Type B pancreatic cell (in vitro differentiated cells): ENCODE results near the gene CTRB2. TPM values are rescaled to one million over a fixed set of nuclear protein-coding genes. Genes with fewer than 3 reads are reported as not detected.

ENCODE experiments used
- DNase-seq: peaks from one replicate; pipeline ENCODE4 v3.0.0; 2021; ENCODE audit warnings: mixed read lengths; ENCODE audit not compliant: unreplicated experiment; ENCODE audit errors: extremely low spot score
- H3K27ac Mint-ChIP-seq: 2 replicates; pipeline ENCODE4 v1.8.0; 2021; ENCODE audit warnings: mild to moderate bottlenecking, mixed read lengths
- H3K27me3 Mint-ChIP-seq: 2 replicates; pipeline ENCODE4 v1.8.0; 2021; ENCODE audit warnings: mixed read lengths
- H3K36me3 Mint-ChIP-seq: 2 replicates; pipeline ENCODE4 v1.8.0; 2021; ENCODE audit warnings: mixed read lengths
- H3K4me1 Mint-ChIP-seq: one replicate; pipeline ENCODE4 v1.8.0; 2021; ENCODE audit warnings: mixed read lengths; ENCODE audit not compliant: unreplicated experiment
- H3K4me3 Mint-ChIP-seq: 2 replicates; pipeline ENCODE4 v1.8.0; 2021; ENCODE audit warnings: mild to moderate bottlenecking, mixed read lengths
- H3K9me3 Mint-ChIP-seq: 2 replicates; pipeline ENCODE4 v1.8.0; 2021; ENCODE audit warnings: mixed read lengths
- CTCF ChIP-seq: fragments of 200-600 bp; sonication (generic); conservative IDR thresholded peaks from 2 replicates; pipeline ENCODE4 v1.5.0; 2021; ENCODE audit warnings: antibody characterized with exemption, mild to moderate bottlenecking
- total RNA-seq: library from RNA; stranded (reverse); gene quantifications from 2 replicates; pipeline ENCODE4 v1.2.1, GENCODE V29; 2021; ENCODE audit warnings: low replicate concordance

The CTRB2 gene
- total RNA-seq, 1 donor from 2014 or later = not detected

GRCh38 chr16:75238853-75239541 lies 32.0 kb upstream of the CTRB2 start:
- peaks cover 21% of the 10 kb centered on the region for H3K4me1 Mint-ChIP-seq
- TF ChIP-seq CTCF = peak; percentile 28
- no peaks in the 10 kb centered on the region for H3K9me3 Mint-ChIP-seq
- DNase-seq = no peak
- H3K27me3 Mint-ChIP-seq = no peaks in the 10 kb centered on the region
- H3K36me3 Mint-ChIP-seq = peaks cover 11% of the 10 kb centered on the region
- no peak overlapping the region for H3K4me3 Mint-ChIP-seq
- H3K27ac Mint-ChIP-seq = no peak overlapping the region

GRCh38 chr16:75238132-75238852 lies 31.3 kb upstream of the CTRB2 start:
- Mint-ChIP-seq H3K36me3 (peaks cover 12% of the 10 kb centered on the region), H3K27ac (no peak overlapping the region), H3K27me3 (no peaks in the 10 kb centered on the region), H3K9me3 (no peaks in the 10 kb centered on the region), H3K4me1 (peaks cover 19% of the 10 kb centered on the region), H3K4me3 (no peak overlapping the region)
- no peak for DNase-seq
- no peak for TF ChIP-seq CTCF

- Mint-ChIP-seq H3K27ac (no peak overlapping the region), H3K9me3 (no peaks in the 10 kb centered on the region), H3K27me3 (no peaks in the 10 kb centered on the region), H3K4me1 (peaks cover 15% of the 10 kb centered on the region), H3K4me3 (no peak overlapping the region), H3K36me3 (peaks cover 12% of the 10 kb centered on the region)
- TF ChIP-seq CTCF = no peak
- no peak for DNase-seq
These were observed 30.6 kb upstream of the CTRB2 start for GRCh38 chr16:75237398-75238131.

GRCh38 chr16:75236736-75237397 lies 29.9 kb upstream of the CTRB2 start:
- no peak for TF ChIP-seq CTCF
- Mint-ChIP-seq H3K27me3 (no peaks in the 10 kb centered on the region), H3K4me3 (no peak overlapping the region), H3K9me3 (no peaks in the 10 kb centered on the region), H3K27ac (peak overlapping the region; percentile 68), H3K36me3 (peaks cover 12% of the 10 kb centered on the region), H3K4me1 (peaks cover 15% of the 10 kb centered on the region)
- DNase-seq = no peak

- H3K4me1 Mint-ChIP-seq = peaks cover 15% of the 10 kb centered on the region
- H3K27ac Mint-ChIP-seq = peak overlapping the region; percentile 68
- TF ChIP-seq CTCF = no peak
- no peaks in the 10 kb centered on the region for H3K9me3 Mint-ChIP-seq
- peaks cover 12% of the 10 kb centered on the region for H3K36me3 Mint-ChIP-seq
- H3K4me3 Mint-ChIP-seq = no peak overlapping the region
- no peak for DNase-seq
- H3K27me3 Mint-ChIP-seq = no peaks in the 10 kb centered on the region
These were observed 29.3 kb upstream of the CTRB2 start for GRCh38 chr16:75236232-75236631.
